HG02759 (cell line): ENCODE measurements around the gene RNF187.
"Not testable (repeated sequence)": the region's sequence is repeated elsewhere in the genome, so short reads cannot be mapped to it uniquely, and the experiment has no call there.

Experiments
- ATAC-seq: cut with Tn5 transposase; IDR thresholded peaks from one replicate; pipeline ENCODE4 v1.9.1; 2021; ENCODE audit warnings: mild to moderate bottlenecking, moderate library complexity; ENCODE audit not compliant: unreplicated experiment

The RNF187 gene

DNA sequence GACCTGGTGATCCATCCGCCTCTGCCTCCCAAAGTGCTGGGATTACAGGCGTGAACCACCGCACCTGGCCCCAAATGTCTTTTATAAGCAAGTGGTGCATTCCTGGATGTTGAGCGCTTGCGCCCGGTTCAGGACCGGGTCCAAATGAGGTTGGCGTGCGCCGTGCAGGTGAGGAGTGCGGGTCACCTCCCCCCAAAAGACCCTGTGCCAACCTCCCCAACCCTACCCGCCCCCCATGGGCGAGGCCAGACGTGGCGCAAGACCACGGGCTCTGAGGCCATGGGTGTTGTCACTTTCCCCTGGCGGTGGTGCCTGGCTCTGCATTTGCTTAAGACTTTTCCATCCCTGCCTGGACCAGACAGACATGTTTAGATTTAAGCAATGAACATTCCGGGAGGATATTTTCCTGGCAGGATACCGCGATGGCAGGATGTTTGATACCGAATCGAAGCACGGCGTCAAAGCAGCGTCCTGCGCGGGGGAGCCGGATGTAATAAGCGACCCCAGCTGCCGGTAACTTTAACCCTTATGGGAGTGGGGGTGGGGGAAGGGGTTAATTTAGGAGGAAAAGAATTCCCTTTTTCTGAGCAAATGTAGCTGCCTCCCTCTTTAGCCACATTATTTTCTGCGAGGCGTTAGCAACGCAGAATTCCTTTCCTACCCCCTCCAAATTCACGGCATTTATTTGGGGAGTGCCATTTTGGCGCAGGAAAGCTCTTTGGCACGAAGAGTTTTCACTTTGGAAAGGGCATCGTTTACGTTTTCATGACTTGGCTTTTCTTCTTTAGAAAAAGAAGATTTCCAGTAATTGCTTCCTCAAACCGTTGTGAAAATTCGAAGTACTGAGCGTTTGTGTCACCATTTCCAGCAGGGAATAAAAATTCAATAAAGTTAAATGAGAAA is 27.8 kb upstream of the RNF187 start:
- ATAC-seq: peak; percentile 25

DNA sequence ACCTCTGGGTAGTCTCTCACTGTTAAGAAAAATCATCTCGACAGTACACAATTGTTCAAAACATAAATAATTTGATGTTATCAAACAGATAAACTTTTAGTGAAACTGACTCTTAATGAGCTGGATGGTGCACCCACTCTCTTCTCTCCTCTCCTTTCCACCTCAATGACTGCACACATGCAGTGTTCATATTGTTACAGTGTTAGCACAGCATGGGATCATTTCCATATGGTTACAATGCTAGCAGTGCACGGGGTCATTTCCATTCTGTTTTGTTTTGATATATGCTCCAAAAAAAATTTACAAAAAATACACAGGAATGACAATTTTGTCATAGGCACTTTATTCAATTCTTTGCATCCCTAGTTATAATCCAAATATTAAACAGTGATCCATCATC is 26.4 kb upstream of the RNF187 start:
- ATAC-seq: no peak

GRCh38 chr1:228462560-228462959 is 24.6 kb upstream of the RNF187 start:
- ATAC-seq: no peak

DNA sequence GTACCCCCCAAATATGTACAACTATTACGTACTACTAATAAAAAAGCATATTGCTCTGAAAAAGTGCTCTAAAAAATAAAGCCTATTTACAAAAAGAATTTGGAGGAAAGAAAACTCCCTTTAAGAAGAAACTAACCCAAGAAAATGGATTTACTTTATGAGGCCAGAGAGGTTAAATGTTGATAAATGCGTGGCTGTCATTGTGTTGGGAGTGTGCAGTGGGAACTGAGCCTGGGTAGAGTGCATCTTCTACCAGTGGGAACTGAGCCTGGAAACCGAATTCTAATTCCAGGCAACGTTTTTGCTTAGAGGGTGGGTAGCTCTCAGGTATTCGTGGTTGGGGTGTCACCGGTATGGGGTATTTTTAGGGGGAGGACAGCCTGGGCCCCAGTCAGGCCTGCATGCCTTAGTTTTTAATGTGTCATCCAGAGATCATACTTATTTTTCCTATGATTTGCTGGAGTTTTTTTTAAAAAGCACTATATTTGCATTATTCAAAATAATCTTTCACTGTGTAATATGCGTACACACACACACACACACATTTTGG is 24.1 kb upstream of the RNF187 start:
- ATAC-seq: no peak

- peak; percentile 46 for ATAC-seq
Observed at GRCh38 chr1:228463559-228464455, 23.4 kb upstream of the RNF187 start.

- ATAC-seq: peak; percentile 88
Observed at GRCh38 chr1:228464487-228464983, 22.6 kb upstream of the RNF187 start.

DNA sequence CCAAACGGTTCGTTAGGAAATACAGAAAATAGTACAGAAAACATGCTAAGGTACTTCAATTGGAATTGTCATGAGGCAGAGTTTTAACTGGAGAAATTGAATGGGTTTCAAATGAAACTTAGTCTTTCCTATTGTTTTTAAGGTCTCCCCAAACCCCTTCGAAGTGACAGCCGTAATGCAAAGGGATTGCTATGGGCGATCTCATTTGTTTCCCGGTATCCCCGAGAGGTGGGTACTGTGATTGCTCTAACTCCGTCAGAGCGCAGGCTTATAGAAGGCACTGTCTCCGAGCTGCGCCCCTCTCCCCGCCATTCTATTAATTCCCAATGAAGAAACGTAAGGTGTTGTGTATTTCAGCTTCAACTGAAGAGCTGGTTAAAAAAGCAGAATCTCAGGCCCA is 22.0 kb upstream of the RNF187 start:
- ATAC-seq: no peak

- ATAC-seq: no peak
Observed at GRCh38 chr1:228465571-228466146, 21.5 kb upstream of the RNF187 start.

DNA sequence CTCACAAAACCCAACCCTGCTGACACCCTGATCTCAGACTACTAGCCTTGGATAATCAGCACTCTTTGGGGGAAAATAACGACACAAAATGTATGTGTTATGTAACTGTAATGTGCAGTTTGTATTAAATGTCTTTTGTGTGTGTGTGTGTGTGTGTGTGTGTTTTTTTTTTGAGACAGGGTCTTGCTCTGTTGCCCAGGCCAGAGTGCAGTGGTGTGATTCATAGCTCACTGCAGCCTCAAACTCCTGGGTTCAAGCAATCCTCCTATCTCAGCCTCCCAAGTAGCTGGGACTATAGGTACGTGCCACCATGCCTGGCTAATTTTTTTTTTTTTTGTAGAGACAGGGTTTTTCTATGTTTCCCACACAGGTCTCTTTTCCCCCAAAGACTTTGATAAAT is 19.0 kb upstream of the RNF187 start:
- not testable (repeated sequence) for ATAC-seq

DNA sequence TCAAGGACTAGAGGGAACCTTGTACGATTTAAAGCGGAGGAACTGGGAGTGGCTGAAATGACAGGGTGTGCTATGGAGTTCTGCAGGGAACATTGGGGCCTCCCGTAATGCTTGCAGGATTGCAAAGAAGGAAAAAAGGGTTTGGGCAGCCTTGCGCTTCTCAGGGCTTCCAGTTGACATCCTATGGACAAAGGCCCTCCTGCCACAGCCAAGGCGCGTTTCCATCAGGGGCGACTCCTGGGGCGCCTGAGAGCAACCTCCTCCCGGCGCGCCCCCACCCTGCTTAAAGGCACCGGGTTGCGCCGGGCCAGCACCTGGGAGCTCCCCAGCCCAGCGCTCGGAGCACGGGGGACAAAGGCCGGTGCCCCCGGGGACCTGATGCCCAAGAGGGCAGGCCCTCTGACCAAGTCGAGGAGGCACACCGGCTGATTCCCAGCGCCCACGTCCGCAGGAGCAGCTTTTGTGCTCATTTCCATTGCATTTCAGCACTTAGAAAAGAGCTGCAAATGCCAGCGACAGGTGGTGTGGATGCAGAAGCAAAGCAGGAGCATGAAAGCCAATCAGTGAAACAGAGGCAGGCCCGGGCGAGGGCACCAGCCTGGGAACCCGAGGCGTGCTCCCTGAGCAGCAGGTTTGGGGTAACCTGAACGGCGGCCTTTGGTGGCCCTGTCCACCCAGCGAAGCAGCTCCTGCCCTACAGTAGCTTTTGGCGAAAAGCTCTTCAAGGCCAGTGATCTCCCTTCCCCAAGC is 17.6 kb upstream of the RNF187 start:
- ATAC-seq: no peak

- no peak for ATAC-seq
Observed at GRCh38 chr1:228471154-228471761, 15.9 kb upstream of the RNF187 start.

GRCh38 chr1:228471762-228472398 is 15.3 kb upstream of the RNF187 start:
- no peak for ATAC-seq

DNA sequence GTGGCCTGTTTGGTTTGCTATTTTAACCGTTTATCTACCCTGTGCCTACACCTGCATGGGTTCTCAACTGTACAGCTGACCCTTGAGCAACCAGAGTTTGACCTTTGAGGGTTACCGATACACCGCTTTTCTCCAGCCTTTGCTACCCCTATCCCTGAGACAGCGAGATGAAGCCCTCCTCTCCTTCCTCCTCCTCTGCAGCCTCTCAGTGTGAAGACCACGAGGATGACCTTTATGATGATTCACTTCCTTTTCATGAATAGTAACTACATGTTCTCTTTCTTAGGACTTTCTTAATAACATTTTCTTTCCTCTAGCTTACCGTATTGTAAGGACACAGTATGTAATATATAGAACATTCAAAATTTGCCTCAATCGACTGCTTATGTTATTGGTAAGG is 14.5 kb upstream of the RNF187 start:
- no peak for ATAC-seq

DNA sequence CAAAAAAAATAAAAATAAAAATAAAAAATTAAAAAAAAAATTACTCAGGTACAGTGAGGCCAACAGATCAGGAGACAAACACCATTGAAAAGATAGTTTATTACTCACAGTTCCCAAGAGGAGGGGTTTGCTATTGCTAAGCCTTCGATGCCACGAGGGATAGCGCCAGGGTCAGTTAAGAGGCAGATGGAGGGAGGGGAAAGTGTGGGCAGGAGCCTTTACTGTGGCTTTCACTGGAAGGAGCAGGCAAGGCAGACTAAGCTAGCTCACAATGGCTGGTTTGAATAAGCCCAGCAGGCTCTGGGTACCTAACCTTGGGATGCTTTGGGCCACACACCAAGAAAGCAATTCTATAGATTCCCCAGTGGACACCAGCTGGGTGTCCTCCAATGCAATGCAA is 12.7 kb upstream of the RNF187 start:
- ATAC-seq: no peak

- ATAC-seq: no peak
Observed at GRCh38 chr1:228475812-228476211, 11.4 kb upstream of the RNF187 start.

DNA sequence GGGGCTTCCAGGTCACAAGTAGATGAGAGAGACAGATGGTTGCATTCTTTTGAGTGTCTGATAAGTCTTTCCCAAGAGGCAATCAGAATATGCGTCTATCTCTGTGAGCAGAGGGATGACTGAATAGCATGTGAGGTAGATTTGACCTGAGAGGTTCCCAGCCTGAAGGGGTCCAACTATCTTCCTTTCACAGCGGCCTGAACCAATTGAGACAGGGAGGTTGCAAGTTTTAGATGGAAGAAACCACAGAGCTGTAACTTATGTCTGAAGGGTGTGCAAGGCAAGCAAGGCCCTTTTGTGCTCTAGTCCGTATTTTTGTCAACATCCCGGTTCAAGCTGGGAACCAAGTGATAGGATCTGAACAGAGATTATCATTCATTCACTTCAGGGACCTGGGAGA is 9.9 kb upstream of the RNF187 start:
- ATAC-seq: no peak

GRCh38 chr1:228478326-228478725 is 8.9 kb upstream of the RNF187 start:
- no peak for ATAC-seq

DNA sequence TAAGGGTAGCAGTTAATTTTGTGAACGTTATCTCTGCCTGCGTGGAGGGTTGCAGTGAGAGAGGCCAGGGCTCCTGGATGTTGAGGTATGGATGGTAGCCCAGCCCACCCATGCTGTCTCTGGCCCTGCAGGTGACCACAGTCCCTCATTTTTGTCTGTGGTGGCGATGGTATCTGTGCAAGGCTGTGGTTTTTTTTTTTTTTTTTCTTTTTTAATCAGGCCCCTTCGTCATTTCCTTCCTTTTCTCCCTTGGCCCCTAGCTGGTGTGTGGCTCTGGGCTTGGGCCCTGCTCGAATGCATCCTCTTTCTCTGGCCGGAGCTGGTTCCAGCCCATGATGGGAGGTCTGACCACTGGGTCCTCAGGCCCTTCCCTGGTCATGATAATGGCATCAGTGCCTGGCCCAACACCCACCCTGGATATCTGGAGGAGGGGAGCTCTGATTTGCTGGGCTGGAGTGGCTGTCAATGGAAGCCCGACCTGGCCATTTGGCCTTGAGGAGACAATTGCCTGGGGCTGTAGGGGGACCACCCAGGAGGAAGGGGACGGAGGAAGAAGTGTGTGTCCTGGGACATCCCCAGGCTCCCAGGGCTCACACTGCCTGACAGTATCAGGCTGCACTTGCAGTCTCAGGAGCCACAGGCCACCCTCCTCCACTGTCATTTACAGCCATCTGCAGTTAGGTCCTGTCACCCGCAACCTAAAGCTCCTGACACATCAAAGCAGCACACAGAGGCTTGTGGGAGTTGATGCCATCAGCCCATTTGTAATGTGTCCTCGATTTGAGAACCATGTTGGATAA is 8.1 kb upstream of the RNF187 start:
- ATAC-seq: no peak

DNA sequence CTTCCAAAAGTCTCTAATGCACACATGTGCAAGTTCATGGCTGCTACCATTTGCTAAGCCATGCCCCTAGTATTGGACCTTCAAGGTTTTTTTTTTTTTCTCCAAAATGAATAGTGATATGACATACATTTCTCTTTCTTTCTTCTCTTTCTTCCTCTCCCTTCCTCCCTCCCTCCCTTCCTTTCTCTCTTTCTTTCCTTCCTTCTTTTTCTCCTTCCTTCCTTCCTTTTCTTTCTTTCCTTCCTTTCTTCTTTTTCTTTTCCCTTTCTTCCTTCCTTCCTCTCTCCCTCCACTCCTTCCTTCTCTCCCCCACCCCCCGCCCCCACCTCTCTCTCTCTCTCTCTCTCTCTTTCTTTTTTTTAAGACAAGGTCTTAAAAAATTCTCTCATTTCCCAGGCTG is 3.4 kb upstream of the RNF187 start:
- no peak for ATAC-seq
